NT2/D1 (cell line): ENCODE data around the gene GATC.
A peak's percentile ranks its signal among the peaks of the same experiment; 100 is the strongest.

Experiments
- DNase-seq: peaks from one replicate; pipeline ENCODE4 v3.0.0-alpha.2; 2011; ENCODE audit warnings: low read depth, low spot score
- H3K27me3 ChIP-seq: 2 replicates; pipeline ENCODE4 v1.6.0; 2011; ENCODE audit warnings: mild to moderate bottlenecking; ENCODE audit not compliant: insufficient read length, insufficient read depth
- H3K36me3 ChIP-seq: 2 replicates; pipeline ENCODE4 v1.6.1; 2011; ENCODE audit warnings: mild to moderate bottlenecking, low read length, mixed read lengths; ENCODE audit not compliant: insufficient read depth, insufficient read length
- H3K4me1 ChIP-seq: 2 replicates; pipeline ENCODE4 v1.5.1; 2011; ENCODE audit not compliant: insufficient read depth, insufficient read length
- H3K4me3 ChIP-seq: 2 replicates; pipeline ENCODE4 v1.5.1; 2011; ENCODE audit warnings: low read depth; ENCODE audit not compliant: insufficient read length
- H3K9ac ChIP-seq: 2 replicates; pipeline ENCODE4 v1.6.0; 2011; ENCODE audit warnings: low read depth; ENCODE audit not compliant: insufficient read length
- H3K9me3 ChIP-seq: 2 replicates; pipeline ENCODE4 v1.5.1; 2011; ENCODE audit warnings: mild to moderate bottlenecking, low read length; ENCODE audit not compliant: insufficient read depth
- SUZ12 ChIP-seq: IDR thresholded peaks from 2 replicates; pipeline ENCODE4 v1.6.1; 2011; ENCODE audit not compliant: insufficient read length, insufficient read depth; ENCODE audit errors: extremely low read depth
- YY1 ChIP-seq: IDR thresholded peaks from 2 replicates; pipeline ENCODE4 v1.6.1; 2011; ENCODE audit not compliant: insufficient read length, insufficient read depth
- ZNF274 ChIP-seq: IDR thresholded peaks from 2 replicates; pipeline ENCODE4 v1.6.1; 2011; ENCODE audit warnings: mild to moderate bottlenecking, low read depth, low read length

Gene GATC

DNA sequence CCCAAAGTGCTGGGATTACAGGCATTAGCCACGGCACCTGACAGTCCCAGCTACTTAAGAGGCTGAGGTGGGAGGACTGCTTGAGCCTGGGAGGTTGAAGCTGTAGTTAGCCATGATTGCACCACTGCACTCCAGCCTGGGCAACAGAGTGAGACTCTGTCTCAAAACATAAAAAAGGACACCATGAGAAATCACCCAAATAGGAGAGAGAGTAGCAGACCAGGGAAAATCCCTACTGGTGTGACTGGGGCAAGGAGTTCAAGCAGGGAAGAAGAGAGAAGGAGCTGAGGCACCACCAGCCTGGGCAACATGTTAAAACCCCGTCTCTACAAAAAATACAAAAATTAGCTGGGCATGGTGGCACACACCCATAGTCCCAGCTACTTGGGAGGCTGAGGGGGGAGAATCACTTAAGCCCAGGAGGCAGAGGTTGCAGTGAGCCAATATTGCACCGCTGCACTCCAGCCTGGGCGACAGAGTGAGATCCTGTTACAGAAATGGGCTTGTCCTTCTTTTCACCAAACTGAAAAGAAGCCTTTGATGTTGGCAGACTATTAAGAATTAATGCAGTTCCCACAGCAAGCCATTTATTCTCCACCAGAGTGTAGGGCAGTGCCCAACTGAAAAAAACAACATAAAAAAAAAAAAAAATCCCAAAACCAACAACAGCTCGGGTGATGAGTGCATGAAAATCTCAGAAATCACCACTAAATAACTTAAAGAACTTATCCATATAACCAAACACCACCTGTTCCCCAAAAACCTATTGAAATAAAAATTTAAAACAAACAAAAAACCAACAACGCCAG is 27.8 kb downstream of the GATC start:
- Histone ChIP-seq H3K9ac (no peak overlapping the region), H3K4me3 (no peak overlapping the region), H3K4me1 (no peaks in the 10 kb centered on the region), H3K27me3 (no peaks in the 10 kb centered on the region), H3K9me3 (no peaks in the 10 kb centered on the region), H3K36me3 (no peaks in the 10 kb centered on the region)
- DNase-seq: no peak
- TF ChIP-seq YY1 (no peak), SUZ12 (no peak), ZNF274 (no peak)

DNA sequence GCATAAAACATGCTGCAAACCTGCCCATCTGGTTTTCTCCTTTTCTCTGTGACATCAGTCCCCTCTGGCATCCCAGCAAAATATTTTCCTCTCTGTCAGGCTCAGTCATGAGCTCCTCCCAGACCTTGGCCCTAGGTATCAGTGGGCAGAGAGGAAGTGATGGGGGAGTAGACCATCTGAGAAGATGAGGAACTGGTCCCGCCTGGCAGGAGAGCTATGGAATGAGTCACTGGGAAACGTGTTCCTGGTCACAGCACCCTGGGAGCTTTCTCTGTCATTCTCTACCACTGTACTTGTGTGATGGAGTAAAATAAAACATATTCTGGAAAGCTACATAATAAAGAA is 28.3 kb downstream of the GATC start:
- no peak overlapping the region for H3K9ac ChIP-seq
- H3K4me3 ChIP-seq: no peak overlapping the region
- no peaks in the 10 kb centered on the region for H3K36me3 ChIP-seq
- H3K9me3 ChIP-seq: no peaks in the 10 kb centered on the region
- H3K27me3 ChIP-seq: no peaks in the 10 kb centered on the region
- DNase-seq: no peak
- no peaks in the 10 kb centered on the region for H3K4me1 ChIP-seq
- no peak for TF ChIP-seq YY1
- TF ChIP-seq SUZ12: no peak
- no peak for TF ChIP-seq ZNF274

DNA sequence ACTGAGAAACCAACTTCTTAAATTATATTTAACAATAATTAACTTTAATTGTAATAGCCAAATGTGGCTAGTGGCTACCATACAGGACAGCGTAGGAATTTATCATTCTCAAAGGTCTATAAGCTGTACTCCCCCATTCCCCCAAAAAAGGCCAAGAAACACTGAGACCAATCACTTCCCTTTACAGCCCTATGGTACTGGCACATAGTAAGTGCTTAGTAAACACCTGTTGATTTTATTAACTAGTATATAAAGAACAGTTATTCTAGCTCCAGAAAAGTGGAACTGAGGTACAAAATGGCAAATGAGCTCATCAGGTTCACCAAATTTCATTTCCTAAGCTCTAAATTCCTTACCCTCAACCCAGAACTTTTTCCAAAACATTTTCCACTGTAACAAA is 29.4 kb downstream of the GATC start:
- H3K4me3 ChIP-seq: no peak overlapping the region
- H3K27me3 ChIP-seq: no peaks in the 10 kb centered on the region
- DNase-seq: no peak
- H3K36me3 ChIP-seq: no peaks in the 10 kb centered on the region
- no peak for TF ChIP-seq ZNF274
- no peak for TF ChIP-seq YY1
- no peak for TF ChIP-seq SUZ12
- no peaks in the 10 kb centered on the region for H3K4me1 ChIP-seq
- H3K9ac ChIP-seq: no peak overlapping the region
- H3K9me3 ChIP-seq: no peaks in the 10 kb centered on the region

DNA sequence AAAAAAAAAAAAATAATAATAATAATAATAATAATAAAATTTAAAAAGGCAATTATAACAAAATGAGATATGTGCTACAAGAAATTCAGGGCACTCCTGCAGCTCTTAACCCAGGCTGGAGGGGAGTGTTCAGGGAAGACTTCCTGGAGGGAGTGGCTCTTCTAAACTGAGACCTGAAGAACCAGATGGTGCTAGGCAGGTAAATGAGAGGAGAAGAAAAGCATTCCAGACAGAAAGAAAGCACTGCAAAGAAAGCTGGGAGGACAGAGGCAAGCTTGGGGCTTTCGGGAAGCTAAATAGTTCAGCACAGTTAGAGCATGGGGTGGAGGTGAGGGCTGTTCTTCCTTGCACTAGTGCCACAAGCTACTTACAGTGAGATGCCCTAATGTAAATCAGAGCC is 33.2 kb downstream of the GATC start:
- H3K27me3 ChIP-seq: no peaks in the 10 kb centered on the region
- peaks cover 2% of the 10 kb centered on the region for H3K36me3 ChIP-seq
- H3K9ac ChIP-seq: no peak overlapping the region
- no peak overlapping the region for H3K4me3 ChIP-seq
- TF ChIP-seq YY1 (no peak), ZNF274 (no peak), SUZ12 (no peak)
- H3K9me3 ChIP-seq: no peaks in the 10 kb centered on the region
- H3K4me1 ChIP-seq: no peaks in the 10 kb centered on the region
- no peak for DNase-seq

DNA sequence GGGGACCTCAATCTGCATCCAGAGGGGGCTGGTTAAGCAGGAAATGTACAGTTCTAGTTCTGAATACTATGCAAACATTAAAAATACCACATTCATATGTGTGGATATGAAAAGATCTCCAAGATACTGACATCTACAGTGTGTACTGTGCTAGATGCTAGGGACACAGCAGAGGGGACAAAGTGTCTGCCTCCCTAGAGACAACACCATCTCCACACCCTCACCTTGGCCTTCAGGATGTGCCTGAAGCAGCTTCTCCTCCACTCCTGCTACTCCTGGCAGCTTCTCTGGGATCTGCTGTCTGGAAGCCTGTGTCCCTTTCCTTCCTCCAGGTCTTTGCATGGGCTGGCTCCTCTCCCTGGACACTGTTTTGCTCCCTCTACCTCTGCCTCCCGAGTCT is 34.0 kb downstream of the GATC start:
- no peak for DNase-seq
- Histone ChIP-seq H3K9ac (peak overlapping the region; percentile 4), H3K4me3 (no peak overlapping the region), H3K9me3 (no peaks in the 10 kb centered on the region), H3K27me3 (no peaks in the 10 kb centered on the region), H3K36me3 (peaks cover 2% of the 10 kb centered on the region), H3K4me1 (no peaks in the 10 kb centered on the region)
- TF ChIP-seq YY1: no peak
- no peak for TF ChIP-seq SUZ12
- no peak for TF ChIP-seq ZNF274

DNA sequence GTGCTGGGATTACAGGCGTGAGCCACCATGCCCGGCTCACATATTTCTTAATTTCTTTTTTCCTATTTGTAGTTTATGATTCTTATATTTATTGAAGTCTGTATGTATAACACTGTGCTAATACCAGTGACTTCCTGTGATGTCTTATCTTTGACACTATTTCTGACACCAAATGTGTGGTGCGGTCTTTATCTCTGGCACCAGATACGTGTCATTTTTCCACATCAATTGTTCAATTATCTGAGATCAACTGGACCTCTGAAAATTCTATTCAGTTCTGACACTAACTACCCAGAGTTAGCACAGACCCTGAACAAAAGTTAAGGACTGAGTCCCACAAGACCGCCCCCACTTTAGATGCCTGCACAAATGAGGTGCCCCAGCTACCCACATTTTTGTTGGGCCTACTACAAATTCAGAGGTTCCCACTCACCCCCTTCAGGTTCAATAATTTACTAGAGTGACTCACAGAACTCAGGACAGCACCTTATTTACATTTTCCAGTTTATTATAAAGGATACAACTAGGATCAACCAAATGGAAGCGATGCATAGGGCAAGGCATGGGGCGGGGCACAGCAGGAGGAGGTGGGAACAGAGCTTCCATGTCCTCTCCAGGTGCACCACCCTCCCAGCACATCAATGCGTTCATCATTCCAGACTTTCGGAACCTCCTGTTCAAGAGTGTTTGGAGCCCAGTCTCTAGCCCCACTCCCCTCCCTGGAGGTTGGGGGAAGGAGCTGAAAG is 35.0 kb downstream of the GATC start:
- Histone ChIP-seq H3K36me3 (peaks cover 2% of the 10 kb centered on the region), H3K9me3 (no peaks in the 10 kb centered on the region), H3K9ac (no peak overlapping the region), H3K4me3 (no peak overlapping the region), H3K4me1 (no peaks in the 10 kb centered on the region), H3K27me3 (no peaks in the 10 kb centered on the region)
- no peak for TF ChIP-seq ZNF274
- no peak for TF ChIP-seq SUZ12
- no peak for TF ChIP-seq YY1
- DNase-seq: no peak

DNA sequence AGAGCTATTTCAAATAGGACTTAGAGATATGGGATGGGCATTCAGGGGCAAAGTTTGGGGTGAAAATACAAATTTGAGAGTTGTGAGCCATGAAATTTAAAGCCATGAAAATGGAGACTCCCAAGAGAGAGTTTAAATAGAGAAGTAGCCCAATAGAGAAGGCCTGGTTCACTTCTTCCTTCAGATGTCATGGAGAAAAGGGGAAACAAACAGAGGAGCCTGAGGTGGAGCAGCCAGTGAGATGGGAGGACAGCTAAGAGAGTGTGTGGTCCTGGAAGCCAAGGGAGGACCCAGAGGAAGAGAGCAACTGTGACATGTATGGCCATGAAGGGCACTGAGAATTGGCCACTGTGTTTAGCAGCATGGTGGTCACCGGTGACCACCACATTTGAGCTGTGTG is 37.4 kb downstream of the GATC start:
- no peaks in the 10 kb centered on the region for H3K9me3 ChIP-seq
- no peaks in the 10 kb centered on the region for H3K27me3 ChIP-seq
- no peak overlapping the region for H3K4me3 ChIP-seq
- H3K4me1 ChIP-seq: no peaks in the 10 kb centered on the region
- TF ChIP-seq YY1: no peak
- TF ChIP-seq SUZ12: no peak
- peaks cover 2% of the 10 kb centered on the region for H3K36me3 ChIP-seq
- no peak for DNase-seq
- no peak overlapping the region for H3K9ac ChIP-seq
